DLD1 (cell line): ENCODE results near the gene PGAP1.

Experiments
- in situ Hi-C: cut with HindIII; loops from 2 replicates; pipeline ENCODE4 v1.10.0; 2017; ENCODE audit warnings: low sequenced_read_pairs

The PGAP1 gene

DNA sequence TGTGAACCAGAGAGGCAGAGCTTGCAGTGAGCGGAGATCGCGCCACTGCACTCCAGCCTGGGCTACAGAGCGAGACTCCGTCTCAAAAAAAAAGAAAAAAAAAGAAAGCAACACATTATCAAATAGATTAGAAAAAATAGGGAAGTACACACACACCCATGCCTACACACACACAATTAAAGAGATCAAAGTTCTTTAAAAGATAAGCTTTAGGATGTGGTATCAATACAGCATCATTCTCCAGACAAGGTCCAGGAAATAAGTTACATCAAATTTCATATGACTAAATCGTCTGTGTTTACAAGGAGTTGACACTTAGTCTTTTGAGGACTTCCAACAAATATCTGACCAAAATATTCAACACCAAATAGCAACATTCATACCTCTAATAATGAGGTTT is 25.7 kb downstream of the PGAP1 start:
- in situ Hi-C loops: no loop called here

DNA sequence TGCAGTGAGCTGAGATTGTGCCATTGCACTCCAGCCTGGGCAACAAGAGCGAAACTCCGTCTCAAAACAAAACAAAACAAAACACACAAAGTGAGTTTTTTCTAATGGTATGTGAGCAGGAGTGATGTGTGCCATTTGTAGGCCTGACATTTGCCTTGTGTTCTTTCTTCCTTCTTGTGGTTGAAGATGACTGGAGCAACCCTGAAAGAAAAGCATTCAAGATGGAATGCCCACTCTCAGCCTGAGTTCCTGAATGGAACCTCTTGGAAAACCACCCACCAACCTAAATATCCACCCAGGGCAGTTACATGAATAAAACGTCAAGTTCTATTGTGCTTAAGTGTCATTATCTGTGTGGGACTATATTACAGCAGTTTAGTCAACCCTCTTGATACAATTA is 26.5 kb downstream of the PGAP1 start:
- in situ Hi-C loops: no loop called here

DNA sequence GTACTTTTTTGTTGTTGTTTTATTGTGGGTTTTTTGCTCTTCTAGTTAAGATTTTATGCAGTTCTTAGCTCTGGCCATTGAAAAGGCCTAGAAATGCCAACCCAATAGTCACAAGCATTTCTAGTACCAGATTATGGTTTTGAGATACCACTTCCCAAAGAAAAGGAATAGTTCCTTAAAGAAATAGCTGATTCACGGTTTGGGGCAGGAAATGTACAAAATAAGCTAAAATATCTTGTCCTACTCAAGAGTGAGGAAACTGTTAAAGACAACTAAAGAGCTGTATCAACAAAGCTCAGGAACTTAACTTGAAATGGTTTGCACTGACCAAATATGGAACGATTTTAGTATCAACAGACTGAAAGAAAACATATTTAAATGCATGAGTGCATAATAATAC is 35.4 kb downstream of the PGAP1 start:
- in situ Hi-C loops: no loop called here

DNA sequence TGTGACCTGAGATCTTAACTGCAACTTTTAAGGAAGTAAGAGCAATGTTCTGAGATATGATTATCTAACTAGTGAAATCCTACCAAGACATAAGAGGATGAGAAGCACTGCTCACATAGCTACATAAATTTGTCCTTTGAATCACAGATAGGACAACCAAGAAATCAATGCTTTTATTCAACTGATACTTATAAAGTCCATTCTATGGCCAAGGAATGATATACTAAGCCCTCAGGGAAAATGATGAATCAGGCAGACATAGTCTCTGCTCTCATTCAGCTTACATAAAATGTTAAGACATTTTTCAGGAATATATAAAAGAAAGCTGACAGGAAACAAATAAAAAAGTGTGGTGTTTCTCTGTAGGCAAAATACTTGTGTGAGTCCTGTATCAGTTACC is 39.1 kb downstream of the PGAP1 start:
- in situ Hi-C loops: no loop called here

DNA sequence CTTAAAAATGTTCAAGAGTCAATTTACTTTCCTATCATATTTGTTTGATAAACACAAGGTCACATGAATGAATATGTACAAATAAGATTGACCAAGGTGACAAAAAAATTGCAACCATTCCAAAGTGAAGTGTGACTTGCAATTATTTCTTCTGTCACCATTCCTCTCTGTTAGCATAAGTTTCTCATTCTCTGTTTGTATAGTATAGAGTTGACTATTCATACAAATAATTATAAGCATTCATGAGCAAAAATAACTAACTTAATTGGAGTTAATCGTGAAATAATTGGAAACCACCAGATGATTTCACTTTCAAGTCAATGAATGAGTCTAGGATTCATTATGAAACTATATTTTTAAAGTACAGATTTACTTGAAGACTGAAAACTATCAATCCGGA is 42.1 kb downstream of the PGAP1 start:
- in situ Hi-C loops: no loop called here

DNA sequence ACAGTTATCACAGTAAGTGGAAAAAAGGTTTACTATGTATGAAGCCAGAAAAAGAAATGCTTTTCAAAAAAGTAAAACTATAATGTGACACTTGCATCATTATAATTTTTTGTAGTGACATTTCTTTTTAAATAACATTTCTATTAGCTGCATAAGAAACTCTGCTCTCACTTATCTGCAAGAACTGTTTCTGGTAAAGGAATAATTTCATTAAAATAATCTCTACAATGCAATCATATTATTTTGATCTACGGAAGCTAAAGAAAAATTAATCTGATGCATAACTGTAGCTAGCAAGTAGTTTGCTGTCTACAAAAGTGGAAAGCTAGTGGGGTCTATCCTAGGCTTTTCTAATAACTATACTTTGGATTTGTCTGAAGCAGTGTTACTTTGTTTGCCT is 50.1 kb downstream of the PGAP1 start:
- in situ Hi-C loops: no loop called here

DNA sequence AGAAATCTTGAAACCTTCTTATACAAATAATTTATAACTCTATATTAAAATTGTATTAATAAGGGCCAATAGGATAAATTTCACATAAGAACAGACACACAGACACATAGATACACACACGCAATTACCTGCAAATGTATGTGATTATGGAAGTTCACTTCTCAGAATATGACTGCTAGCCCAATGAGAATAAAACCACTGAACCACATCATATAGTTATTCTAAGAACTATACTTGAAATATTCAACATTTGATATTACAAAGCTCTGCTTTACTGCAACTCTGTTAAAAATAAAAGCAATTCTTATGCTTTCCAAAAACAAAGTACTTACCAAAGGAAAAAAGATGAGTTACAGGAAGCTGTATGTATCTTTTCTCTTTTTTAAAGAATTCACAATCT is 51.1 kb downstream of the PGAP1 start:
- in situ Hi-C loops: no loop called here

DNA sequence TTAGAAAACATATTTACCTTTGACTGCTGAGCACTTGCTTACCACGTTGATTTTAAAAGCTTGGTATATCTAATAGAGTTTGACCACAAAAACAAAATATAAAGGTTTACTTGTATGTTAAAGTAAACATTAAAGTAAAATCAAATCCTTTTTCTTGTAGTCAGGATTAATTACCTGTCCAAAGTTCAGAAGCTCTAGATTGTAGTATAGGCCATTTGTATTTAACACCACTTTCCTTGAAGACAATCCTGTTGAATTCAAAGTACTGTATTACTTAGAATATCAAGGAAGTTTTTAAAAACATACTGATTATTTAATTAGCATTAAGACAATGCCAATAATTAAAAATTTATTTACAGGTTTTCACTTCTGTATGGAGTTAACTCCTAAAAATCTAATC is 53.0 kb downstream of the PGAP1 start:
- in situ Hi-C loops: no loop called here

DNA sequence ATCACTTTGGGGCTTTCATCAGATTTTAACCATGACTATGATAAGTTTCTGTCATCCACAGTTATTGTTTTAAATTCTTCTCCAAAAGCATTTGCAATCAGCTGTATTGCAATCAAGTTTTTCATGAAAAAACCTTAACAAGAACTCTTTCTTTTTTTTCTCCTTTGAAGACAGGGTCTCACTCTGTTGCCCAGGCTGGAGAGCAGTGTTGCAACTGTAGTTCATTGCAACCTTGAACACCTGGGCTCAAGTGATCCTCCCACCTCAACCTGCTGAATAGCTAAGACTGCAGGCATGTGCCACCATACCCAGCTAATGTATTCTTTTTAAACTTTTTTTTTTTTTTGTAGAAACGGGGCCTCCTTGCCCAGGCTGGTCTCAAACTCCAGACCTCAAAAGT is 71.9 kb downstream of the PGAP1 start:
- in situ Hi-C loops: no loop called here

DNA sequence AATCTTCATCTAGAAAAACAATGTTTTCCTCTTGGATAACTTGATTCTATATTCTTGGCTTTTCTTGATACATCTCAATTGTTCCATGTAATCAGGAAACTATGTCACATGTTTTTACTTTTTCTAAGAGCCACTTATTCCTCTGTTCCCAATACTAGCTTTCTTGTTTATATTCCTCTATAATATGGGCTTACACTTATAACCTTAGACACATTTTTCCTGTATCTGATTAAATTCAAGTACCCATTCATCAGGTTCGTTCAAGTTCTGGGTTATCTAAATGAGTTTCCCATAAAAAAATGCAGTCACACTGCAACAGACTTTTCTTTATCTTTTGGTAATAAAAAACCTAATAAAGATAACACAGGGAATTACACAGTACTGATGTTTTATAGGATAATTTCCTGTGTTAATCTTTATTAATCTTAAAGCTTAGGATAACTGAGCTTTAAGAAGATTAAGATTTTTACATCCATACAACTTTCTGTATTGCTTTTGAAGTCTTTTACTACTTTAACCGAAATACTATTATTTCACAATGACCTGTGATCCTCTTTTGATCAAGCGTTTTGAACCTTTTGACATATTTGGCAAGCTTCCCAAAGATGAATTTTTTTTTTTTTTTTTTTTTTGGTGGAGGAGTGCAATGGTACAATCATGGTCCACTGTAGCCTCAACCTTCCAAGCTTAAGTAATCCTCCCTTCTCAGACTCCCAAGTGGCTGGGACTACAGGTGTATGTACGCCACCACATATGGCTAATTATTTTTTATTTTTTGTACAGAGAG is 73.0 kb downstream of the PGAP1 start:
- in situ Hi-C loops: no loop called here

DNA sequence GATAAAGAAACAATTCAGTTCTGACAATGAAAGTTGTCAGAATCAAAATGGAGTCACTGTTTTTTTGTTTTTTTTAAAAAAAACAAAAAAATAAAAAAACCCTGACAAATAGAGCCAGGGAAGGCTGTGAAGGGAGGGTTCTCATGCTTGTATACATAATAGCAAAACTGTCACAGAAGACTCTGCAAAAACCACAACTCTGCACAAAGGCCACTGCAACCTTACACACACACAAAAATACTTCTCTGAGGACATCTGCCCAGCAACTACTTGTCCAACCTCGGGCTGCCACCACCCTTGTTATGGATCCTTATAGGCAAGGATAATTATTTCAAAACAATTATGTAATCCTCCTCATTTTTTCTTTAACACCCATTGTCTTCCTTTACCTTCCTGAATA is 75.4 kb downstream of the PGAP1 start:
- in situ Hi-C loops: no loop called here

DNA sequence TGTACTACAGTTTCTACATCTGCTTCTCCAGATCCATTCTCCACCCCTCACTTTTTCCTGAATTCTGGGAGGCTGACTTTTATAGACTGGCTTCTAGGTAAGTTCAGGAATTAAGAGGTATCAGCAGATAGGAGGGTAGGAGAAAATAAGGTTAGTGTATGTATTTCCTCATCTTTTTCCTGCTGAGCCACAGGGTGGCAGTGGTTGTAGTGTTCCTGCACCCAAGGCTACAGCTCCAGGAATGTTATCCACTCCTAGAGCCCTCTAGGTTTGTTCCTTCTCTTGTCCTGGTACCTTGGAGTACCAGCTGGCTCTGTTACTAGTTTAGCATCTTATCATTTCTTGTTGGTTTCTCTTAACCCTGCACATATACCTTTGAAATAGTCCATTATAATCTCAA is 76.6 kb downstream of the PGAP1 start:
- in situ Hi-C loops: no loop called here

DNA sequence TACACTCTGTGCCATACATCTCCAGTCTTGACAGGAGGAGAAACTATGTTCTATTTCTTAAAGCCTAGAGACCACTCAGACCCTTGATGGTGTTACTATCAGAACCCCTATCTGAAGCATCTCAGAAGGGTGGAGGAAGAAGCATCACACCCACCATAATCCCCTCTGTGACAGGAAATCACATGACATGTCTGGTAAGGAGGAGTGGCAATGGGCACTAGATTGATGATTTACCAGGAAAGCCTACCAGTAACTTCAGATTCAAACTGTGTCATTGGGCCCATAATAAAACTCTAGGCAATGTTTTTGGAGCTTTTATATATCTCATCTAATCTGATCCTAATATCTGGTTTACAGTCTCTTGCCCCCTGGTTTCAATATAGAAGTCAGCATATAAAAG is 80.2 kb downstream of the PGAP1 start:
- in situ Hi-C loops: no loop called here

DNA sequence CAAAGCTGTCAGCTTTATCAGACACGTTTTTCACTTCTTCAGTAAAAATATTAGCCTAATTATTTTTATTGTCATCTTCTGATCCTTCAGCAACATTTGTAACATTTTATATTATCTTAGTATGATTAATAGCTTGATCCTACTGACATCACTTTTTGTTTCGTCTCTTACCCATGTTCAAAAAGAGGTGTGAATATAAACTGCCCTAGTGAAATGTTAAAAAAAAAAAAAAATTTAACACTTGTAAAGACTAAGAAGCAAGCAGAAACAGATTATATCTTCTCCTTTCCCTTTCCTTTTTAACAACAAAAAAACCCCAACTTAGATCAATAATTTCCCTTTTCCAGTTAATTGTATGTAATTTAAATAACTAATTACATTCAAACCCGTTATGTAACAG is 81.1 kb downstream of the PGAP1 start:
- in situ Hi-C loops: no loop called here

DNA sequence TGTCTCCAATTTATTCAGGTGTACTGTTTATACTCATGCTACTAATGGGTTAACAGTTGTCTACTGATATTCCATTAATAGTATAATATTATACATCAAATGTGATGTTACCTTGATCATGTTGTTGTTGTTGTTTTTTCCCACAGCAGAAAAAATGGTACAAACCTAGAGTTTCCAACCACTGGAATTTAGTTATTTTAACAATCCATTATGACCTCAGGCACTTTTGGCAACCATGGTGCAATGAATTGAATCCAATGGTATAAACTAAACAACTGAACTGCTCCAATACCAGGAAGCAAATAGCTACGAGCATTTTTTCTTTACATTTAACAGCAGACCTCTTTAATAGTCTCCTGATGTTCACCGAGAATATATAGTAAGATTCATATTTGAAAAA is 86.3 kb downstream of the PGAP1 start:
- in situ Hi-C loops: no loop called here

DNA sequence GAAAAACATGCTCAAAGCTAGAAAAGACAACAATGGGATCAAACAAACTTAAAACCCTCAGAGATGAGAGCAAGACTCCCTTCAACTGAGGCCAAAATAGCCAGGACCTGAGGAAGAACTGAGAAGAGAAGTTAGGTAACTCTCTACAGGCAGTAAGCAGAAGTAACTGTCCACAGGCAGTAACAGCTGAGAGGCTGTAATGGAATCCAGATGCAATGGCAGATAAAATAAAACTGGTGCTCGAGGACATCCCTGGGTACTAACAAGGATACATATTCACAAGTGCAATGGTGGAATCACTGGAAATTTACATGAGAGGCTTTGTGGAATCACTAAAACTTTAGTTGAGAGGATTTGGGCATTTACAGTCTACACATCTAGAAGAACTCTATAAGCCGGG is 86.9 kb downstream of the PGAP1 start:
- in situ Hi-C loops: no loop called here

DNA sequence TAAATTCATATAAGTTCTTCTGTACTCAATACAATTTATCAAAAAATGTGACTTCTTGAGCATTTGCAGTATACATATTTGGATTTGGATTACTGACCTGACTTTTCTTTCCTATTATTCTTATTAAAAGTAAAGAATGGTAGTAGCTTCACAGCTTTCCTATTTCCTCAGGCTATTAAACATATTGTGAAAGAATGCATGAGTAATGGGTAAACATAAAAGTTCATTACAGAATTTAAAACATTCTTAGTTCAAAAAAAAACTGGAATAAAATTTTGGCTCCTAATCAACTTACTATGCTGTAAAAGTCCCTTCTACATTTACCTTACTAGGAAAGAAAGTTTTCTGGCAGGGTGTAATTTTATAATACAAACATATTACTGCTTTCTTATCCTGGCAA is 90.1 kb downstream of the PGAP1 start:
- in situ Hi-C loops: no loop called here

DNA sequence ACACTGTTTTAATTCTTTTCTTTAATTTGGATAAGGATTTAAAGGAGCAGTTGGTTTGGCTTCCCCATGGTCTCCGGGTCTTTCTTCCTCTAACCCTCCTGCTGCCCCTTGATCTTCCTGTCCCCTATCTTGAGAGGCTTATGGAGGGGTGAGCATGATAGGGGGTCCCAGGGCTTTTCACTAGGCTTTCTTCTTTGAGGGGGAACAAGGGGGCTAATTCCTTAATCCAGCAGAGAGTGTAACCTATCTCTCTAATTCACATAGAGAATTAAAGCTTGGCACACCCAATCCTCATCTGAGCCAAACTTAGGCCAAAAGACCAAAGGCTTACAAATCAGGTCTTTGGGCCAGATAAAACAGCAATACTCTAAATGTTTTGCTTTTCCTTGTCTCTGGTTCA is 95.8 kb downstream of the PGAP1 start:
- in situ Hi-C loops: no loop called here

DNA sequence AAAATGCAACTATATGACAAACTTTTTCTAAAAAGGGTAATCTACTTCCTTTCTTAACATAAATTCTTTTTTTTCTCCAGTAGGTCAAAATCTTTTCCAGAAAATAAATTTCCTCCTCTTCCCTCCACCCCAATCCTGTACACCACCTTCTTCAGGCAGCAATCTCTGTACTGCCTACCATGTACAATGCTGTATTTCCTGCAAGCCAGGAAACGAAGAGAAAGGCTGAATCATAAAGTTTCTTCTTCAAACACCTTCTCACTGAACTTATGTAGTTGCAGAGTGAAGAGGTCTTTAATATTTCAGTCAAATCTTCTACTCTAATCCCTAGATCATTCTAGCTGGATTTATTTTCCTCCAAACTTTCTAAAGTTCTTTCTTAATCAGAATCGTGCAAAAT is 99.2 kb downstream of the PGAP1 start:
- in situ Hi-C loops: no loop called here

DNA sequence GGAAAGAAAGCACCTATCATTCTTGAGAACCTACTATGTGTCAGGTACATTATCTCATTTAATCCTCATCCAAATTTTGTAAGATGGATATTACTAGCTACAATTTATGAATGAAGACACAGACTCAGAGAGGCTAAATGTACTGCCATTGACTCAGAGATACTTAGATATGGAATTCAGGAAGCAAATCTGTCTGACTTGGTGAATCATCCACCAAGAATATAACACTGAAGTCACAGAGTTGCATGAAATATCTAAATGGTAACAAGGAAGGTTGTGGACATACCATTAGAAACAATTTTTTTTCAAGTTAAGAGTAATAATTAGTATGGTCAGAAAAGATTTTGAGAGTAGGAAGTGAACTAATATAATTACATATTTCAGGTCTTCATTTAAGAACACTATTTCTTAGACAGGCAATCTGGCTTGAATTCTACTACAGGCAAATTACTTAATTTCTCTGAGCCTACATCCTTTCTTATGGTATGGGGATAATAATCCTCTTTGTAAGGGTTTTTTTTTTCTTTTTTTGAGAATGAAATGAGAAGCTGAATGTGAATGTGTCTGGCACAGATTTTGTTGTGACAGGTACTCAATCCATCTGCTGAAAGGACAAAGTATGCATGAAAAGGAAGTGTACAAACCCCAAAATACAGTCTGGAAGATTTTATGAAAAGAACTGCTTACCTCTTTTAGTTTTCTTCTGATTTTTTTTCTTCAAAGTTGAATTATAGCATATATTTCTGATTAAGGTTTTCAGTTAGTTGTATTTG is 102.6 kb downstream of the PGAP1 start:
- in situ Hi-C loops: no loop called here

DNA sequence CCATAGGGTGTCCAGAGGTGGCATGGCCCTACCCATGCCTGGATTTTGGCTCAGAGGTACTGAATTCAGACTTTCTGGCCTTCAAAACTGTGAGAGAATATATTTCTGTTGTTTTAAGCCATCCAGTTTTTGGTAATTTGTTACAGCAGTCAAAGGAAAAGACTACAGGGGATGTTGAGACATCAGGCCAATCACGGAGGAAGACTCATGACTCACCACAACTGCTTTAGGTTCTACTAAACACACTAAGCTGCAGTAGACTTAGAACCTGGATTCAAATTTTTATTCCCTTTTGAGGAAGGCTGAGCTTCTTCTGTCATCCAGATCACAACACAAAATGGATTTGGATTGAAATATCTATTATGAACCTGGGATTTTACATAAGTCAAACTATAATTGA is 105.3 kb downstream of the PGAP1 start:
- in situ Hi-C loops: no loop called here

DNA sequence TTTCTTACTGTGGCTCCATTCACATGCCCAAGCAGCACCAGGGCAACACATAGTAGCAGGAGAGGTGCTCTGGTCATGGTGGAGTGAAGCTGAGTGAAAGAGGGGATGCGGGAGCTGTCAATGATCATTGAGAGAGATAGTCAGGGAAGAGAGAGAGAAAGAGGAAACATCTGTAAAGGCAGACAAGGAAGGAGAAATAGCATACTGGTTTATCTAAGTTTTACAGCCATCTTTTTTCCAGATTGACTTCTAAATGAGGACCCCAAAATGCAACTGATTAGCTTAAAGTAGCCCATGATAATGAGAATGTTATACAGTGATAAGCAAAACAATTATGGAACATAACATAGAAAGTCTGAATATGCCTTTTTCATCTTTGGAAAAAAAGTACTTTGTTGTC is 117.2 kb downstream of the PGAP1 start, which contains the start of gene C2orf66:
TSS of gene C2orf66 (minus strand) at position 96 of the 400 bp plus-strand sequence. CDS start at position 77, 19 bp downstream.
- in situ Hi-C loops: no loop called here
